K562 (cell line): Measurements from ENCODE around the gene KMO.
A peak's percentile ranks its signal among the peaks of the same experiment; 100 is the strongest.

Experiments
- CREB1 ChIP-seq, 2 experiments: sonication (generic) in 1 of 2; formaldehyde crosslinking in 1 of 2; IDR thresholded peaks; 2 replicates each; pipeline versions ENCODE4 v1.6.1 to v1.8.0; 2012 to 2022; ENCODE audit warnings: inconsistent platforms in 1 of 2, mild to moderate bottlenecking in 1 of 2, missing genetic modification reagents in 1 of 2, moderate library complexity in 1 of 2
- GABPA ChIP-seq: fragments of 200-800 bp; sonication (Bioruptor generic); conservative IDR thresholded peaks from 2 replicates; pipeline ENCODE4 v1.6.1; 2016; ENCODE audit warnings: low read depth, missing genetic modification characterization, missing compliant biosample characterization
- NFRKB ChIP-seq: fragments of 450-650 bp; IDR thresholded peaks from 2 replicates; pipeline ENCODE4 v1.6.1; 2016; ENCODE audit warnings: low read depth
- PRMT5 ChIP-seq: sonication (generic); formaldehyde crosslinking; IDR thresholded peaks from 2 replicates; pipeline ENCODE4 v1.5.0; 2020; ENCODE audit warnings: missing genetic modification reagents
- SMC3 ChIP-seq: conservative IDR thresholded peaks from 2 replicates; pipeline ENCODE4 v1.6.1; 2011; ENCODE audit warnings: low read depth, low read length, improper control_type of control experiment; ENCODE audit not compliant: insufficient read depth
- ZNF175 ChIP-seq: fragments of 200-800 bp; sonication (Bioruptor generic); IDR thresholded peaks from 2 replicates; pipeline ENCODE4 v1.6.1; 2016; ENCODE audit warnings: low read depth, mild to moderate bottlenecking, missing genetic modification characterization, missing compliant biosample characterization
- TF ChIP-seq, protein P1 (sequence below): fragments of 450-650 bp; IDR thresholded peaks from 2 replicates; pipeline ENCODE4 v1.6.1; 2018; ENCODE audit warnings: mild to moderate bottlenecking, low read depth; ENCODE audit not compliant: partially characterized antibody
- TF ChIP-seq, protein P2 (sequence below): fragments of 250-450 bp; sonication (Bioruptor Pico); IDR thresholded peaks from 2 replicates; pipeline ENCODE4 v1.5.0; 2022; ENCODE audit warnings: mild to moderate bottlenecking
- TF ChIP-seq, protein P3 (sequence below), 3 experiments: IDR thresholded peaks in 2 of 3; conservative IDR thresholded peaks in 1 of 3; 2 replicates each; pipeline ENCODE4 v1.5.1; 2011 to 2012; ENCODE audit warnings: low read length in 3 of 3, mild to moderate bottlenecking in 3 of 3, control low read depth in 2 of 3, improper control_type of control experiment in 1 of 3, inconsistent platforms in 1 of 3, low read depth in 1 of 3, mixed read lengths in 1 of 3, moderate library complexity in 1 of 3; ENCODE audit not compliant: insufficient read depth in 2 of 3
- TF ChIP-seq, protein P4 (sequence below): sonication (generic); formaldehyde crosslinking; IDR thresholded peaks from 2 replicates; pipeline ENCODE4 v1.8.0; 2022; ENCODE audit warnings: mild to moderate bottlenecking, missing genetic modification reagents

DNA sequence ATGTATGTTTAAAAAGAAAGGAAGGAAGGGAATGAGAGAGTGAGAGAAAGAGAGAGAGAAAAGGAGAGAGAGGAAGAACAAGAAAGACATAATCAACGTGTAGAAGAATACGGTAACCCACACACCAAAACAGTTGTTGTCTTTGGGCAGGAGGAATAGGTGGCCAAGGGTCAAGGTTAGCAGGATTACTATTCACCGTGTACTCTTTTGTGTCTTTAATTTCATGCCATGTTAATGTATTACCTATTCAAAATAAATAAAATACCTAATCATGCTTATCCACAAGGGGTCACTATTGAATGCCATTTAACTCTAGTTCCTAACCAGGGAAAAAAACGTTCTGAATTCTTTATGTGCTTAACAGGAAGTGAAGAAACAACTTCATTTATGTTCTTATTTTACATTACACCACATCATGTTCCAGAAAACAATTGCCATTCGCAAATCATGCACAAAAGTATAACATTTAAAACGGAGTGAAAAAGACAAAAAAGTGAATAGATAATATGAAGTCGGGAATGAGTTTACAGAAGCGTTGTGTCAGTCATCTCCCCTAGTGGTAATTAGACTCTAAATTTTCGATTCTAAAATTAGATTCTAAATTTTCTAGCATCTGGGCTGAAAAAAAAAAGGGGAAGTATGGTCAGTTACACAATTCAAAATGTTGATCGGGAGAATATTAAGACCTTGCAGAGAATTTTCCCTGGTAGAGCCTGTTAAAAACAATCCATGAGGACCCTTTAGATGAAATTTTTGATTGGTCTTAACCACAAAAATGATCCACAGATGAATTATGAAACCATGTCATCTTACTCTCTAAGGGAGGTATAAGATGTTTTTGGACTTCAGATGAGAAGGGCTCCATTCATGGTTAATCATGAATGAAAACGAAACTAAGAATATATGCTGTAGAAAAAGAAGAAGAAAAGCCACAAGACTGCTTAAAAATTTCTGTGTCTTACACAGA lies 700 bp upstream of the KMO start:
- TF ChIP-seq ZNF175 (CRISPR knock-in tag) (no peak), CREB1 (IDR thresholded peaks at IDR 0.05) (no peak), CREB1 (CRISPR knock-in tag; IDR thresholded peaks at IDR 0.05) (no peak), GABPA (peak; percentile 72), PRMT5 (CRISPR knock-in tag) (no peak), NFRKB (0 out of 2 replicates have a peak, but pooled peaks have one; percentile 47), SMC3 (peak; percentile 60; the same call in 1 of the 2 replicates)
- TF ChIP-seq, protein P1, sequence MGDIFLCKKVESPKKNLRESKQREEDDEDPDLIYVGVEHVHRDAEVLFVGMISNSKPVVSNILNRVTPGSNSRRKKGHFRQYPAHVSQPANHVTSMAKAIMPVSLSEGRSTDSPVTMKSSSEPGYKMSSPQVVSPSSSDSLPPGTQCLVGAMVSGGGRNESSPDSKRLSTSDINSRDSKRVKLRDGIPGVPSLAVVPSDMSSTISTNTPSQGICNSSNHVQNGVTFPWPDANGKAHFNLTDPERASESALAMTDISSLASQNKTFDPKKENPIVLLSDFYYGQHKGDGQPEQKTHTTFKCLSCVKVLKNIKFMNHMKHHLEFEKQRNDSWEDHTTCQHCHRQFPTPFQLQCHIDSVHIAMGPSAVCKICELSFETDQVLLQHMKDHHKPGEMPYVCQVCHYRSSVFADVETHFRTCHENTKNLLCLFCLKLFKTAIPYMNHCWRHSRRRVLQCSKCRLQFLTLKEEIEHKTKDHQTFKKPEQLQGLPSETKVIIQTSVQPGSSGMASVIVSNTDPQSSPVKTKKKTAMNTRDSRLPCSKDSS, result no peak
- TF ChIP-seq, protein P2, sequence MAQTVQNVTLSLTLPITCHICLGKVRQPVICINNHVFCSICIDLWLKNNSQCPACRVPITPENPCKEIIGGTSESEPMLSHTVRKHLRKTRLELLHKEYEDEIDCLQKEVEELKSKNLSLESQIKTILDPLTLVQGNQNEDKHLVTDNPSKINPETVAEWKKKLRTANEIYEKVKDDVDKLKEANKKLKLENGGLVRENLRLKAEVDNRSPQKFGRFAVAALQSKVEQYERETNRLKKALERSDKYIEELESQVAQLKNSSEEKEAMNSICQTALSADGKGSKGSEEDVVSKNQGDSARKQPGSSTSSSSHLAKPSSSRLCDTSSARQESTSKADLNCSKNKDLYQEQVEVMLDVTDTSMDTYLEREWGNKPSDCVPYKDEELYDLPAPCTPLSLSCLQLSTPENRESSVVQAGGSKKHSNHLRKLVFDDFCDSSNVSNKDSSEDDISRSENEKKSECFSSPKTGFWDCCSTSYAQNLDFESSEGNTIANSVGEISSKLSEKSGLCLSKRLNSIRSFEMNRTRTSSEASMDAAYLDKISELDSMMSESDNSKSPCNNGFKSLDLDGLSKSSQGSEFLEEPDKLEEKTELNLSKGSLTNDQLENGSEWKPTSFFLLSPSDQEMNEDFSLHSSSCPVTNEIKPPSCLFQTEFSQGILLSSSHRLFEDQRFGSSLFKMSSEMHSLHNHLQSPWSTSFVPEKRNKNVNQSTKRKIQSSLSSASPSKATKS (CRISPR knock-in tag), result no peak
- TF ChIP-seq, protein P3, sequence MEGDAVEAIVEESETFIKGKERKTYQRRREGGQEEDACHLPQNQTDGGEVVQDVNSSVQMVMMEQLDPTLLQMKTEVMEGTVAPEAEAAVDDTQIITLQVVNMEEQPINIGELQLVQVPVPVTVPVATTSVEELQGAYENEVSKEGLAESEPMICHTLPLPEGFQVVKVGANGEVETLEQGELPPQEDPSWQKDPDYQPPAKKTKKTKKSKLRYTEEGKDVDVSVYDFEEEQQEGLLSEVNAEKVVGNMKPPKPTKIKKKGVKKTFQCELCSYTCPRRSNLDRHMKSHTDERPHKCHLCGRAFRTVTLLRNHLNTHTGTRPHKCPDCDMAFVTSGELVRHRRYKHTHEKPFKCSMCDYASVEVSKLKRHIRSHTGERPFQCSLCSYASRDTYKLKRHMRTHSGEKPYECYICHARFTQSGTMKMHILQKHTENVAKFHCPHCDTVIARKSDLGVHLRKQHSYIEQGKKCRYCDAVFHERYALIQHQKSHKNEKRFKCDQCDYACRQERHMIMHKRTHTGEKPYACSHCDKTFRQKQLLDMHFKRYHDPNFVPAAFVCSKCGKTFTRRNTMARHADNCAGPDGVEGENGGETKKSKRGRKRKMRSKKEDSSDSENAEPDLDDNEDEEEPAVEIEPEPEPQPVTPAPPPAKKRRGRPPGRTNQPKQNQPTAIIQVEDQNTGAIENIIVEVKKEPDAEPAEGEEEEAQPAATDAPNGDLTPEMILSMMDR (IDR thresholded peaks at IDR 0.05 in 2 of 3, conservative IDR thresholded peaks at IDR 0.05 in 1 of 3; ENCODE audit: insufficient read depth in 2 of 3, low read depth in 1 of 3, low read length in 3 of 3), result peak; percentile 55 to 91 (median 61)
- TF ChIP-seq, protein P4, sequence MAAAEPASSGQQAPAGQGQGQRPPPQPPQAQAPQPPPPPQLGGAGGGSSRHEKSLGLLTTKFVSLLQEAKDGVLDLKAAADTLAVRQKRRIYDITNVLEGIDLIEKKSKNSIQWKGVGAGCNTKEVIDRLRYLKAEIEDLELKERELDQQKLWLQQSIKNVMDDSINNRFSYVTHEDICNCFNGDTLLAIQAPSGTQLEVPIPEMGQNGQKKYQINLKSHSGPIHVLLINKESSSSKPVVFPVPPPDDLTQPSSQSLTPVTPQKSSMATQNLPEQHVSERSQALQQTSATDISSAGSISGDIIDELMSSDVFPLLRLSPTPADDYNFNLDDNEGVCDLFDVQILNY (CRISPR knock-in tag), result no peak
